GM12875 (cell line): ENCODE results near the gene RNASET2.
A peak's percentile ranks its signal among the peaks of the same experiment; 100 is the strongest.
"Not testable (repeated sequence)": the region's sequence is repeated elsewhere in the genome, so short reads cannot be mapped to it uniquely, and the experiment has no call there.

Experiments used
- H3K4me3 ChIP-seq: one replicate; pipeline ENCODE4 v1.5.1; 2011; ENCODE audit warnings: low read depth, low read length, control low read depth
- CTCF ChIP-seq: IDR thresholded peaks from 2 replicates; pipeline ENCODE4 v1.5.1; 2011; ENCODE audit warnings: low read depth, mild to moderate bottlenecking, control low read depth, inconsistent platforms, low read length, moderate library complexity, borderline replicate concordance; ENCODE audit not compliant: insufficient read depth

The RNASET2 gene

DNA sequence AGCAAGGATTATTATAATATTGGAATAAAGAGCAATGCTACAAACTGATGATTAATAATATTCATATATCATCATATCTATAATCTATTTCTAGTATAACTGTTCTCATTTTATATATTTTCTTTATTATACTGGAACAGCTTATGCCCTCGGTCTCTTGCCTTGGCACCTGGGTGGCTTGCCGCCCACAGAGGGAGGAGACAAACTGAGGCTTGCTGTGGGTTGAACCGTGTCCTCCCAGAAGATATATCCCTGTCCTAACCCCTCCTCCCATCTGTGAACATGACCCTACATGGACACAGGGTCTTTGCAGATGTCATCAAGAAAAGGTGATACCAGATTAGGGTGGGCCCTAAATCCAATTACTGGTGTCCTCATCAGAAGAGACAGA lies 4.7 kb downstream of the RNASET2 start:
- TF ChIP-seq CTCF = no peak
- H3K4me3 ChIP-seq = no peak overlapping the region

DNA sequence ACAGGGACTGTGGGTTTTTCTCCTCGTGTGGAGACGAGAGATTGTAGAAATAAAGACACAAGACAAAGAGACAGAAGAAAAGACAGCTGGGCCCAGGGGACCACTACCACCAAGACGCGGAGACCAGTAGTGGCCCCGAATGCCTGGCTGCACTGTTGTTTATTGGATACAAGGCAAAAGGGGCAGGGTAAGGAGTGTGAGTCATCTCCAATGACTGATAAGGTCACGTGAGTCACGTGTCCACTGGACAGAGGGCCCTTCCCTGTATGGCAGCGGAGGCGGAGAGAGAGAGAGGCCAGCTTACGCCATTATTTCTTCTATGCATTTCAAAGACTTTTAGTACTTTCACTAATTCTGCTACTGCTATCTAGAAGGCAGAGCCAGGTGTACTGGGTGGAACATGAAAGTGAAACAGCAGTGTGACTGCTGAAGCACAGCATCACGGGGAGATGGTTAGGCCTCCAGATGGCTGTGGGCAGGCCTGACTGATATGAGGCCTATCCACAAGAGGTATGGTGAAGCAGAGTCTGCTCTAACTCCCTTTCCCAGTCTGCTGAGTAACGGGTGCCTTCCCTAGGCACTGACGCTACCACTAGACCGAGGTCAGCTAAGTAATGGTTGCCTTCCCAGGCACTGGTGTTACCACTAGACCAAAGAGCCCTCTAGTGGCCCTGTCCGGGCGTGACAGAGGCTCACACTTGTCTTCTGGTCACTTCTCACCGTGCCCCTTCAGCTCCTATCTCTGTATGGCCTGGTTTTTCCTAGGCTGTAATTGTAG lies 5.3 kb downstream of the RNASET2 start:
- TF ChIP-seq CTCF = peak; percentile 73
- not testable (repeated sequence) for H3K4me3 ChIP-seq

- H3K4me3 ChIP-seq = peak overlapping the region; percentile 10
These were observed 5.9 kb downstream of the RNASET2 start for GRCh38 chr6:166950443-166950821.

GRCh38 chr6:166949528-166950442 lies 6.6 kb downstream of the RNASET2 start:
- no peak for TF ChIP-seq CTCF
- no peak overlapping the region for H3K4me3 ChIP-seq

More at GRCh38 chr6:166950443-166950821, 5.9 kb downstream of the RNASET2 start:
- no peak for TF ChIP-seq CTCF

DNA sequence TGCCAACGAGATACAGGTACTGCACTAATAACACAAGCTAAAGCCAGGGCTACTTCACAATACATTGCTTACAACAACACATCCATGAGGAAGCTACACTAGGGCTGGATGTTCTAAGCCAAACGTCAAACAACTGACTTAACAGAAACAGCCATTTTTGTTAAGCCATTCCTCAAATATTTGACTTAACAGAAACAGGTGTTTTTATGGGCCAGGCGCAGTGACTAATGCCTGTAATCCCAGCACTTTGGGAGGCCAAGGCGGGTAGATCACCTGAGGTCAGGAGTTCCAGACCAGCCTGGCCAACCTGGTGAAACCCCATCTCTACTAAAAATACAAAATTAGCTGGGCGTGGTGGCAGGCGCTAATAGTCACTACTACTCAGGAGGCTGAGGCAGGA lies 7.6 kb downstream of the RNASET2 start:
- not testable (repeated sequence) for H3K4me3 ChIP-seq

GRCh38 chr6:166947251-166947650 lies 9.1 kb downstream of the RNASET2 start:
- H3K4me3 ChIP-seq = no peak overlapping the region
- TF ChIP-seq CTCF = no peak

- no peak overlapping the region for H3K4me3 ChIP-seq
- no peak for TF ChIP-seq CTCF
These were observed 10.2 kb downstream of the RNASET2 start for GRCh38 chr6:166946125-166946524.
